Epidermal melanocyte (primary cell): Measurements from ENCODE around the gene IL3RA.

Experiments used
- DNase-seq: peaks from one replicate; pipeline ENCODE4 v3.0.0; 2011; ENCODE audit warnings: low spot score; ENCODE audit not compliant: insufficient read length

IL3RA gene

GRCh38 chrX:1384658-1385252 is 48.2 kb downstream of the IL3RA start:
- DNase-seq = no peak

GRCh38 chrX:1385253-1386223 is 49.0 kb downstream of the IL3RA start:
- no peak for DNase-seq

DNA sequence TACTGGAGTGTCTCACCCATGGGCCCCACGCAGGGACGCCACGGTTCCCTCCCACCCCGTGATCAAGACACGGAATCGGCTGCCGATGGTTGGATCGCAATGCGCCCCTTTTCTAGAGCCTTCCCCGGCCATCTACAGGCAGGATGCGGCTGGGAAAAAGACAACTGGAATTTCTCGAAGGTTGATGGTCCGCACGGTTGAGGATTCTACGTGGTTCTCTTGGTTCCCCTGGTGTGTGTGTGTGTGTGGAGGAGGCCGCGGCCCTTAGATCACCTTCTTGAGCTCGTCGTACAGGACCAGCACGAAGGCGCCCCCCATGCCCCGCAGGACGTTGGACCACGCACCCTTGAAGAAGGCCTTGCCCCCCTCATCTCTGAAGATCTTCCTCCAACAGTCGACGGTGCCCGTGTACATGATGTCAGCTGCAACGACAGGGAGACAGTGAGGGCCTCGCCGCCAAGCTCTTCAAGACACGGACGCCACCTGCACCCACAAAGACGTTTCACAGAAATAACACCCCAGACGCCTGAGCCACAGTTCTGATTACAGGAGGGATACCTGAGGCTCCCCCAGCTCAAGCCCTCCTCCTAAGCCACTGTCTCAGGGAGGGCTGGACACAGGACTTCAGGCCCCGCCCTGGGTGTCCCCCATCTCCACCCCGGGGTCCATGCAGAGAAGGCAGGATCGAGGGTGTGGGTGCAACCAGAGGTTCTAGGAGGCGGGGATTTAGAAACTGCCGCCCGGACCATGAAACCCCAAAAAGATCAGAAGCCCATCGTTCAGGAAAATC is 49.9 kb downstream of the IL3RA start:
- DNase-seq = no peak

GRCh38 chrX:1387141-1387776 is 50.7 kb downstream of the IL3RA start:
- DNase-seq = no peak

GRCh38 chrX:1388651-1389050 is 52.1 kb downstream of the IL3RA start:
- no peak for DNase-seq

- no peak for DNase-seq
Observed at GRCh38 chrX:1389181-1389992, 52.8 kb downstream of the IL3RA start.

DNA sequence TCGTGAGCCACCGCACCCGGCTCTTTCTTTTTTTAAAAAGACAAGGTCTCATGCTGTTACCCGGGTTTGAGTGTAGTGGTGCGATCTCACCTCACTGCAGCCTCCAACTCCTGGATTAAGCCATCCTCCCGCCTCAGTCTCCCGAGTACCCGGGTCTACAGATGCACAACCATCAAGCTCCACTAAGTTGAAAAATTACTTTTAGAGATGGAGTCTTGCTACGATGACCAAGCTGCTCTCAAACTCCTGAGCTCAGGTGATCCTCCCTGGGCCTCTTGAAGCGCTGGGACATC is 53.4 kb downstream of the IL3RA start:
- DNase-seq = no peak

- no peak for DNase-seq
Observed at GRCh38 chrX:1390621-1391369, 54.2 kb downstream of the IL3RA start.

DNA sequence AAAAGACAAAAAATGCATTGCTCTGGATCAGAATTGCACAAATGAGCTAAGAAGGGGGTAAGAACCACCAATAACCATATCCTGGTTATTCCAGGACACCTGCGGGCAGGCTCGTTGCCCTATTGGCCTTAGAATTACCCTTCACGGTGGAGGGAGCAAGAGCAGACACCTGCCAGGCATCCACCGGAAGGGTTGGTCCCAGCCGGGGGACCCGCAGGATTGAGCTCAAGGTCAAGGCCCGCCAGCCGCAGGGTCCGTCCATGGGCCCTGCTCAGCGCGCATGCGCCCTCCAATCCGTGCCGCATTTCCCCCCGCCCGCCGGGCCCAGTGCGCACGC is 54.8 kb downstream of the IL3RA start:
- DNase-seq = peak; percentile 97

DNA sequence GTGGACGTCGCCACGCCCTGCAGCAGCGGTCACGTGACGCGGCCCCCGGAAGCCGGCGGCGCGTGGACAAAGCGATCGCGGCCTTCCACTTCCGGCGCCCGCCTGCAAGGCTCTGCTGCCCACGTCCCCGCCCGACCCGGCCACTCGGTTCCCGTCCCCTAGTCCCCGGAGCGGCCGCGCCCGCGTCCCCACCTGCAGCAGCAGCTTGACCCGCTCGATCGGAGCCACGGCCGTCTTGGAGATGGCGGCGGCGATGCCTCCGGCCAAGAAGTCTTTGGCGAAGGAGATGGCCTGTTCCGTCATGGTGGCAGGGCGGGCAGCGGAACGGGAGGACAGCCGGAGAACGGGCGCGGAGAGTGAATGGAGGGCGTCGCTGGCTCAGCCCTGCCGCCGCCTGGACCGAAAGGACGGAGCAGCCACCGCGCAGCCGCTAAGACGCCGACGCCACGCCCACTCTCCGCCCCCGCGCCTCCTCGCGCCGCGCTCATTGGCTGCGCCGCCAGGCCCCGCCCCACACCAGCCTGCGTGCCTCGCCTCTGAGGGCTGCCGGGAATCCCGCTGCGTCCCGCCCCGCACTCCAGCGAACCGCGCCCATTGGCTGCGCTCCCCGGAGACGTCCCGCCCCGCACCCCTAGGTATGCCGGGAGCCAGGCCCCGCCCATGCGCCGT is 55.3 kb downstream of the IL3RA start, which contains the start of gene SLC25A6:
TSS of gene SLC25A6 (minus strand) at position 407 of the 669 bp plus-strand sequence. CDS start at position 303, 104 bp downstream.
- peak; percentile 96 for DNase-seq

GRCh38 chrX:1392376-1393068 is 55.9 kb downstream of the IL3RA start:
- peak; percentile 70 for DNase-seq

DNA sequence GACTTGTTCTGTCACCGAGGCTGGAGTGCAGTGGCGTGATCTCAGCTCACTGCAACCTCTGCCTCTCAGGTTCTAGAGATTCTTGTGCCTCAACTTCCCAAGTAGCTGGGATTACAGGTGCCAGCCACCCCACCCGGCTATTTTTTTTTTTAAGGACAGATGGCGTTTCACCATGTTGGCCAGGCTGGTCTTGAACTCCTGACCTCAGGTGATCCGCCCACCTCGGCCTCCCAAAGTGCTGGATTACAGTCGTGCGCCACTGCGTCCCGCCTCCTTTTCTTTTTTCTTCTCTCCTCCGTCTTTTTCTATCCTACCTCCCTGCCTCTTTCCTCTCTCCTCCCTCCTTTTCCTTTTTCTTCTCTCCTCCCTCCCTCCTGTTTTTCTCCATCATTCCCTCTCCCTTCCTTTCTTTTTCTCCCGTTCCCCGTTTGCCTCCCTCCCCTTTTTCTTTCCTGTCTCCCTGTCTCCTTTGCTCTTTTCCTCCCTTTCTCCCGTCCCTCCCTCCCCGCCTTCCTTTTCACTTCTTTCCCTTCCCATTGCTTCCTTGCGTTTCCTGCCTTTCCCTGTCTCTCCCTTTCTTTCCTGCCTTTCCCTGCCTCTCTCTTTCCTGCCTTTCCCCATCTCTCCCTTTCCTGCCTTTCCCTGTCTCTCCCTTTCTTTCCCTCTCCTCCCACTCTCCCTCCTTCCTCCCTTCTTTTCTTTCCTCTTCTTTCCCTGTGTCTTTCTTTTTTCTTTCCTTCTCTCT is 57.5 kb downstream of the IL3RA start:
- no peak for DNase-seq

DNA sequence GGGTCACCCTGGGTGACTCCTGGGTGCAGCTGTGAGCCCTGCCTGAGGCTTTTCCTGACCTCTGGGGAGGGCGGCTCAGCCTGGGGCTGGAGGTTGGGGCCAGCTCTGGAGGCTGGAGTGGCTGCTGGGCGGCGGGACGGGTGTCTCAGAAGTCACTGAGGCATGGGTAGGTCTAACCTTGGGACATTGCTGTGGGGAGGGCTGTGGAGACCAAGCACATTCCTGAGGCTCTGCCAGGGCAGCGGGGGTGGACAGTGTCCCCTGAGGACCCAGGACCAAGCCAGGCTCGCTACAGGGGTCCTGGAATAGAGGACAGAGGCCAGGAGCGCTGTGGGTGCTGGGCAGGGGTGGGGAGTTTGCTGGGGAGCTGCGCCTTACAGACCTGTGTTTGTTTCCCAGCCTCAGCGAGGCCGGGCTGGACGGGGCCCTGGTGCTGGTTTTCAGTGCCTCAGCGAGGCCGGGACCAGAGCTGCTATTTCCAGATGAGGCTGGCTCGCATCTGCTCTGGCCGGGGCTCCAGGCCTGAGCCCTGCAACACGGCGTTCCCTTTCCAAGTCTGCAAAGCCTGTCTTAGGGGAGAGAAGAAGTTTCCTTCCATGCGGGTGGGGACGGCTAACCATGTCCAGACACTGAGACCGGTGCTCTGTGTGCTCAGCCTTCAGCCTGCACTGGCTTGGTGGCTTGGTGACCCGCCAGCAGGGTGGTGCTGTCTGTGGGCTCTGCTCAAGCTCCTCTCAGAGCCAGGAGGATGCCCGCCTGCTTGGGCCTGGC is 58.3 kb downstream of the IL3RA start:
- no peak for DNase-seq

- DNase-seq = no peak
Observed at GRCh38 chrX:1395646-1396216, 59.1 kb downstream of the IL3RA start.

DNA sequence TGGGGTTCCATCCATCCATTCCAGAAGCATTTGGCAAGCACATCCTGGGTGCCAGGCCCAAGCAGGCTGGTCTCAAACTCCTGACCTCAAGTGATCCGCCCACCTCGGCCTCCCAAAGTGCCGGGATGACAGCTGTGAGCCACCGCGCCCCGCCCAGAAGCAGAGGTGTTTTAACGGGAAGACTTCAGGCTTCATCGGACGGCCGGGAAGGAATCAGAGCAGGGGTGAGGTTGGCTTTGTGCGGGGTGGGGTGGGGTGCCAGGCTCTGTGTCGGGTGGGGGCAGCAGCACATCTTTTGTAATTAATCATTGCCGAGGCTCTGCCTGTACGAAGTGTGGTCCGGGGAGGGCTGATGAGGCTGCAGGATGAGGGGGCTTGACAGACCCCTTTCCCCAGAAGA is 60.4 kb downstream of the IL3RA start:
- DNase-seq = no peak

GRCh38 chrX:1397441-1398270 is 61.1 kb downstream of the IL3RA start:
- DNase-seq = no peak
